ENCODE measurements around the gene PLIN5.

DNA sequence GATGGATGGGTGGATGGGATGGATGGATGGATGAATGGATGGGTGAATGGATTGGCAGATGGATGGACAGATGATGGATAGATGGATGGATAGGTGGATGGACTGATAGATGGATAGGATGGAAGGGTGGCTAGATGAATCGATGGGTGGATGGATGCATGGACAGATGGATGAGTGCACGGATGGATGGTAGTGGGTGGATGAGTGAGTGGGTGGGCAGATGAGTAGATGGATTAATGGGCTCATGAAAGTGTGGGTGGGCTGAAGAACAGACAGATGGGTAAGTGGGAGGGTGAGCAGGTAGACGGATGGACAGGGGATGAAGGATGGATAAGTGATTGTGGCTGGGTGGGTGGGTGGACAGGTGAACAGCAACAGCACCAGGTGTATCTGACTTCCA is 18.8 kb upstream of the PLIN5 start:
- TF ChIP-seq, protein P1, sequence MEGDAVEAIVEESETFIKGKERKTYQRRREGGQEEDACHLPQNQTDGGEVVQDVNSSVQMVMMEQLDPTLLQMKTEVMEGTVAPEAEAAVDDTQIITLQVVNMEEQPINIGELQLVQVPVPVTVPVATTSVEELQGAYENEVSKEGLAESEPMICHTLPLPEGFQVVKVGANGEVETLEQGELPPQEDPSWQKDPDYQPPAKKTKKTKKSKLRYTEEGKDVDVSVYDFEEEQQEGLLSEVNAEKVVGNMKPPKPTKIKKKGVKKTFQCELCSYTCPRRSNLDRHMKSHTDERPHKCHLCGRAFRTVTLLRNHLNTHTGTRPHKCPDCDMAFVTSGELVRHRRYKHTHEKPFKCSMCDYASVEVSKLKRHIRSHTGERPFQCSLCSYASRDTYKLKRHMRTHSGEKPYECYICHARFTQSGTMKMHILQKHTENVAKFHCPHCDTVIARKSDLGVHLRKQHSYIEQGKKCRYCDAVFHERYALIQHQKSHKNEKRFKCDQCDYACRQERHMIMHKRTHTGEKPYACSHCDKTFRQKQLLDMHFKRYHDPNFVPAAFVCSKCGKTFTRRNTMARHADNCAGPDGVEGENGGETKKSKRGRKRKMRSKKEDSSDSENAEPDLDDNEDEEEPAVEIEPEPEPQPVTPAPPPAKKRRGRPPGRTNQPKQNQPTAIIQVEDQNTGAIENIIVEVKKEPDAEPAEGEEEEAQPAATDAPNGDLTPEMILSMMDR (IDR thresholded peaks at IDR 0.05; ENCODE audit: low read depth, low read length, missing input control): no peak
- TF ChIP-seq GABPA (IDR thresholded peaks at IDR 0.05 in 1 of 2, conservative IDR thresholded peaks at IDR 0.05 in 1 of 2) (no peak), JUND (IDR thresholded peaks at IDR 0.05) (no peak)

Data from liver (tissue), 3 donors.